Fibroblast of mammary gland (primary cell): Measurements from ENCODE around the gene KSR1.
A peak's percentile ranks its signal among the peaks of the same experiment; 100 is the strongest.
"Not testable (repeated sequence)": the region's sequence is repeated elsewhere in the genome, so short reads cannot be mapped to it uniquely, and the experiment has no call there.

ENCODE experiments used
- DNase-seq: peaks from one replicate; pipeline ENCODE4 v3.0.0-alpha.2; 2010; ENCODE audit warnings: low read depth
- H3K4me3 ChIP-seq: 2 replicates; pipeline ENCODE4 v1.5.1; 2011; ENCODE audit warnings: low read depth, mild to moderate bottlenecking, low read length, moderate library complexity; ENCODE audit not compliant: control insufficient read depth
- CTCF ChIP-seq: conservative IDR thresholded peaks from 2 replicates; pipeline ENCODE4 v1.5.1; 2011; ENCODE audit warnings: low read depth, low read length, inconsistent platforms; ENCODE audit not compliant: control insufficient read depth, insufficient read depth

The KSR1 gene

GRCh38 chr17:27421111-27421510, 35.1 kb upstream of the KSR1 start:
- no peak for DNase-seq
- no peak for TF ChIP-seq CTCF
- H3K4me3 ChIP-seq = no peak overlapping the region

DNA sequence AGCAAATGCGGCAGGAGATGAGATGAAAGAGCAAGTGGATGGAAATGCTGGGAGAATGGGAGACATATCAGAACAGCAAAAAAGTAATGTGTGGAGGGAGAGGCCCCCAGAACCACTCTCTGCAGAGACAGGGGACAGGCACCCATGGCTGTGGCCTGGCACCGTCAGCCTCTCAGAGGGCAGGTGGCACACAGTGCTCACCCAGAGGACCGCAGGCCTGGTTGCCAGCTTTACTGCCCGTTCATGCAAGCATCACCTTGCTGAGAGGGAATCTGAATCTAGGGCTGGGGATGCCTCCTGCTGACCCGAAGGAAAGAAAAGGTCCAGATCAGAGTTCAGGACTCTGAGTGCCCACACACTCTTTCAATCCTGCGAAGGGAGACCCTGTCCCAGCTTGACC, 34.6 kb upstream of the KSR1 start:
- not testable (repeated sequence) for H3K4me3 ChIP-seq, DNase-seq

DNA sequence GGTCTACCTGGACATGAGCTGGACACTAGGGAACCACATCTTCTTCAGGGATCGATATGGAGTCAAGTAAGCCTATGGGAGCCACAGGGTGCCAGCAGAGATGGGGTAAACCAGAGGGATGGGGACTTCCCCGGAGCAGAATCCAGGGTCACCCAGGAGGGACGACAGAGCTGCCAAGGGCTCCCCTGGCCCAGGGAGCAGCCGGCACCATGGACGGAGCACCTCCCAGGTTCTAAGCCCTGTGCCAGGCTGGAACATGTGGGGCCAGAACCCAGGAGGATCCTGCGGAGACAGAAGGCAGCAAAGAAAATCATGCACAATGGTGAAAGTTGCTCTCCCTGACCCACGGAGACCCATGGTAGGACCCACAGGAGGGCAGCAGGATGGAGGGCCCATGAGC, 33.6 kb upstream of the KSR1 start:
- TF ChIP-seq CTCF = no peak
- DNase-seq = no peak
- H3K4me3 ChIP-seq = no peak overlapping the region

DNA sequence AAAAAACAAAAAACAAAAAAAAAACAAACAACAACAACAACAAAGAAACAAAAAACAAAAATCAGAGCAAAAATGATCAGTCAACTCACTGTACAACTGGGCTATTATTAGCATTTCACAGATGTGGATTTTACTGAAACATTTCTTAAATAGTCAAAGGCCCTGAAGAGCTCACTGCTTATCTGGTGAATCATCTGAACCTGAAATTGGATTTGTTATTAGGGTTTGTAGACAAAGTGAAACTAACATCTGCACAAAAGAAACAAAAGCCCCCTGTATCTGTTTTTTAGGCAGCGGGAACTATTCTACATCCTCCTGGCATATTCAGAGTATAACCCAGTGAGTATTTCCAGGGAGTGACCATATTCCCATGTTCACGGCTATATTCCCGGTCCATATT, 32.6 kb upstream of the KSR1 start:
- no peak for TF ChIP-seq CTCF
- peak; percentile 8 for DNase-seq

DNA sequence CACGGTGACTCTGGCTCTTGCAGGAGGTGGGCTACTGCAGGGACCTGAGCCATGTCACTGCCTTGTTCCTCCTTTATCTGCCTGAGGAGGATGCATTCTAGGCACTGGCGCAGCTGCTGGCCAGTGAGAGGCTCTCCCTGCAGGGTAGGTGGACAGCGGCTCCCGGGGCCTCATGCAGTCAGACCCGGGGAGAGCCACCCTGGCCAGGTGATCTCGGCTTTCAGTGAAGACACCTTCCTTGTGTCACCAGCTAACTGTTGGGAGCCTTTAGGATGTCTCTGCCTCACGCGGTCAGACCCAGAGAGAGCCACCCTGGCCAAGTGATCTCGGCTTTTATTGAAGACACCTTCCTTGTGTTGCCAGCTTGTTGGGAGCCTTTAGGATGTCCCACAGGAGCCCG, 31.7 kb upstream of the KSR1 start:
- no peak for DNase-seq
- no peak overlapping the region for H3K4me3 ChIP-seq
- TF ChIP-seq CTCF = no peak

More for the DNA sequence above, 32.6 kb upstream of the KSR1 start:
- no peak overlapping the region for H3K4me3 ChIP-seq

GRCh38 chr17:27424941-27425340, 31.3 kb upstream of the KSR1 start:
- no peak overlapping the region for H3K4me3 ChIP-seq
- no peak for TF ChIP-seq CTCF
- no peak for DNase-seq

DNA sequence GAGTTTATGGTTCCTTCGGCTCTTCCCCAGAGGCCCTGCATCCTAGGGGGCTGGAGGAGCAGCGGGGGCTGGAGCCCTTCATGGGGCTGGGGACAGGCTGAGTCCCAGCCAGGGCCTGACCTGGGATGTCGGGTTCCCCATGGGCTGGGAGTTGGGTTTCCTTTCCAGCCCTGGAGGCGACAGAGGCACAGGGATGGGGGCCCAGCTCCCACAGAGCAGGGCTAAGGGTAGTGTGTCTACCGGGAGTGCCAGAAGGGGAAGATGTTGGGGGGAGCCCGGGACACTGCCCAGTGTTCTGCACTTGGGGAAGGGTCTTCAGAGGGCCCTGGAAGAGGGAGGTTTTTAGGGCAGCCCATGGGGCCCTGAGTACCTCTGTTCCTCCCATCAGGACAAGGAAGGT, 30.7 kb upstream of the KSR1 start:
- not testable (repeated sequence) for H3K4me3 ChIP-seq, DNase-seq

GRCh38 chr17:27425991-27426390, 30.3 kb upstream of the KSR1 start:
- no peak for DNase-seq
- TF ChIP-seq CTCF = no peak
- no peak overlapping the region for H3K4me3 ChIP-seq

GRCh38 chr17:27426471-27426870, 29.8 kb upstream of the KSR1 start:
- H3K4me3 ChIP-seq, DNase-seq: not testable (repeated sequence)

DNA sequence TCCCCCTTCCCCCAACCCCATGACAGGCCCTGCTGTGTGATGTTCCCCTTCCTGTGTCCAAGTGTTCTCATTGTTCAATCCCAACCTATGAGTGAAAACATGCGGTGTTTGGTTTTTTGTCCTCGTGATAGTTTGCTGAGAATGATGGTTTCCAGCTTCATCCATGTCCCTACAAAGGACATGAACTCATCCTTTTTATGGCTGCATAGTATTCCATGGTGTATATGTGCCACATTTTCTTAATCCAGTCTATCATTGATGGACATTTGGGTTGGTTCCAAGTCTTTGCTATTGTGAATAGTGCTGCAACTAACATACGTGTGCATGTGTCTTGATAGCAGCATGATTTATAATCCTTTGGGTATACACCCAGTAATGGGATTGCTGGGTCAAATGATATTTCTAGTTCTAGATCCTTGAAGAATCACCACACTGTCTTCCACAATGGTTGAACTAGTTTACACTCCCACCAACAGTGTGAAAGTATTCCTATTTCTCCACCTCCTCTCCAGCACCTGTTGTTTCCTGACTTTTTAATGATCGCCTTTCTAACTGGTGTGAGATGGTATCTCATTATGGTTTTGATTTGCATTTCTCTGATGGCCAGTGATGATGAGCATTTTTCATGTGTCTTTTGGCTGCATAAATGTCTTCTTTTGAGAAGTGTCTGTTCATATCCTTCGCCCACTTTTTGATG, 28.9 kb upstream of the KSR1 start:
- DNase-seq, H3K4me3 ChIP-seq: not testable (repeated sequence)
